HL-60 (cell line): ENCODE data around the gene RBBP8NL.

Source experiments
- GABPA ChIP-seq: IDR thresholded peaks from 2 replicates; pipeline ENCODE4 v1.6.1; 2012; ENCODE audit warnings: low read depth
- POLR2AphosphoS5 ChIP-seq: IDR thresholded peaks from 2 replicates; pipeline ENCODE4 v1.6.1; 2012; ENCODE audit warnings: low read depth
- TF ChIP-seq, protein P1 (sequence below): IDR thresholded peaks from one replicate; pipeline ENCODE4 v1.5.1; 2011; ENCODE audit warnings: low read length, control low read depth, inconsistent platforms; ENCODE audit not compliant: insufficient read depth

GRCh38 chr20:62381202-62381797 is 46.0 kb downstream of the RBBP8NL start:
- TF ChIP-seq, protein P1, sequence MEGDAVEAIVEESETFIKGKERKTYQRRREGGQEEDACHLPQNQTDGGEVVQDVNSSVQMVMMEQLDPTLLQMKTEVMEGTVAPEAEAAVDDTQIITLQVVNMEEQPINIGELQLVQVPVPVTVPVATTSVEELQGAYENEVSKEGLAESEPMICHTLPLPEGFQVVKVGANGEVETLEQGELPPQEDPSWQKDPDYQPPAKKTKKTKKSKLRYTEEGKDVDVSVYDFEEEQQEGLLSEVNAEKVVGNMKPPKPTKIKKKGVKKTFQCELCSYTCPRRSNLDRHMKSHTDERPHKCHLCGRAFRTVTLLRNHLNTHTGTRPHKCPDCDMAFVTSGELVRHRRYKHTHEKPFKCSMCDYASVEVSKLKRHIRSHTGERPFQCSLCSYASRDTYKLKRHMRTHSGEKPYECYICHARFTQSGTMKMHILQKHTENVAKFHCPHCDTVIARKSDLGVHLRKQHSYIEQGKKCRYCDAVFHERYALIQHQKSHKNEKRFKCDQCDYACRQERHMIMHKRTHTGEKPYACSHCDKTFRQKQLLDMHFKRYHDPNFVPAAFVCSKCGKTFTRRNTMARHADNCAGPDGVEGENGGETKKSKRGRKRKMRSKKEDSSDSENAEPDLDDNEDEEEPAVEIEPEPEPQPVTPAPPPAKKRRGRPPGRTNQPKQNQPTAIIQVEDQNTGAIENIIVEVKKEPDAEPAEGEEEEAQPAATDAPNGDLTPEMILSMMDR, result no peak
- no peak for TF ChIP-seq POLR2AphosphoS5
- no peak for TF ChIP-seq GABPA
